ENCODE results near the gene FAM149A. TPM values are rescaled to one million over a fixed set of nuclear protein-coding genes. Genes with fewer than 3 reads are reported as not detected.

FAM149A gene
- total RNA-seq, 1 experiment from 2014 or later, result 6.6 TPM

GRCh38 chr4:186082221-186082620, 22.3 kb upstream of the FAM149A start:
- no TSS peak for BruUV-seq (replicated peaks)
- intact Hi-C loops (cut with micrococcal nuclease; ENCODE audit: unreplicated experiment), result loop anchor here (2.0 kb wide), 1 partner anchor 23 kb away; the partner anchor contains the start of gene FAM149A
- H3K27ac Mint-ChIP-seq (ENCODE audit: unreplicated experiment), result no peak overlapping the region
- H3K27me3 ChIP-seq (replicated peaks; ENCODE audit: control insufficient read depth, insufficient read depth, low read length), result no peaks in the 10 kb centered on the region
- H3K4me1 Mint-ChIP-seq (ENCODE audit: low read depth, unreplicated experiment), result peaks cover 16% of the 10 kb centered on the region
- H3K4me1 ChIP-seq, result peaks cover 6% of the 10 kb centered on the region; the same call in 1 of the 2 replicates
- TF ChIP-seq, protein P1, sequence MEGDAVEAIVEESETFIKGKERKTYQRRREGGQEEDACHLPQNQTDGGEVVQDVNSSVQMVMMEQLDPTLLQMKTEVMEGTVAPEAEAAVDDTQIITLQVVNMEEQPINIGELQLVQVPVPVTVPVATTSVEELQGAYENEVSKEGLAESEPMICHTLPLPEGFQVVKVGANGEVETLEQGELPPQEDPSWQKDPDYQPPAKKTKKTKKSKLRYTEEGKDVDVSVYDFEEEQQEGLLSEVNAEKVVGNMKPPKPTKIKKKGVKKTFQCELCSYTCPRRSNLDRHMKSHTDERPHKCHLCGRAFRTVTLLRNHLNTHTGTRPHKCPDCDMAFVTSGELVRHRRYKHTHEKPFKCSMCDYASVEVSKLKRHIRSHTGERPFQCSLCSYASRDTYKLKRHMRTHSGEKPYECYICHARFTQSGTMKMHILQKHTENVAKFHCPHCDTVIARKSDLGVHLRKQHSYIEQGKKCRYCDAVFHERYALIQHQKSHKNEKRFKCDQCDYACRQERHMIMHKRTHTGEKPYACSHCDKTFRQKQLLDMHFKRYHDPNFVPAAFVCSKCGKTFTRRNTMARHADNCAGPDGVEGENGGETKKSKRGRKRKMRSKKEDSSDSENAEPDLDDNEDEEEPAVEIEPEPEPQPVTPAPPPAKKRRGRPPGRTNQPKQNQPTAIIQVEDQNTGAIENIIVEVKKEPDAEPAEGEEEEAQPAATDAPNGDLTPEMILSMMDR (IDR thresholded peaks at IDR 0.05; ENCODE audit: insufficient read depth in 1 of 2, low read depth in 1 of 2, low read length in 1 of 2, severe bottlenecking in 1 of 2, unreplicated experiment in 1 of 2), result no peak
- no peak for DNase-seq
- H3K9me3 ChIP-seq, result no peaks in the 10 kb centered on the region
- no peaks in the 10 kb centered on the region for H3K27me3 Mint-ChIP-seq (ENCODE audit: insufficient read depth, unreplicated experiment)
- ChIA-PET POLR2A (no interaction called here), CTCF (interaction anchor here (0.7 kb wide), 1 partner anchor 55 kb away, joined by 13 read pairs; no protein-coding TSS in a partner anchor)
- no peak overlapping the region for H3K4me3 ChIP-seq (ENCODE audit: low read depth, low read length)
- H3K36me3 Mint-ChIP-seq (ENCODE audit: insufficient read depth, unreplicated experiment), result no peaks in the 10 kb centered on the region
- no peaks in the 10 kb centered on the region for H3K36me3 ChIP-seq (ENCODE audit: control insufficient read depth, insufficient read depth, low read length)
- no peak overlapping the region for H3K4me3 Mint-ChIP-seq (ENCODE audit: unreplicated experiment)
- H3K9me3 Mint-ChIP-seq (ENCODE audit: unreplicated experiment), result no peaks in the 10 kb centered on the region

DNA sequence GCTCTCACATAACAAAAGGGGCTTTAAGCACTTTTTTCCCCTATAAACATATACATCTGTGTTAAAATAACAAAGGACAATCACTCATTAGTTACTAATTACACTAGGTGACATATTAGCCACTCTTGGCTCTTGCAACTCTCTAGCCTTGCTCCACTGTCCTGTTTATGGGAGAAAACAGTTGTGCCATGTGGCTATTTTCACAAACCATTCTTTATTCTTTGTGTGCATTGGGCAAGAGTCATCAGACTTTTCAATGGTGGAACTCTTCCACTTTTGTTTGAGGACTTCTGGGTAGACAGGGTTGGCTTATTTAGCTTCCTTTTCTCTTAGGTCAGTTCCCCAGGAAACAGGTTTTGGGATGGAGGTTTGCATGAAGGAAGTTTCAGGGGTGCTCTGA, 16.0 kb upstream of the FAM149A start:
- no TSS peak for BruUV-seq (replicated peaks)
- CTCF ChIA-PET, result no interaction called here

DNA sequence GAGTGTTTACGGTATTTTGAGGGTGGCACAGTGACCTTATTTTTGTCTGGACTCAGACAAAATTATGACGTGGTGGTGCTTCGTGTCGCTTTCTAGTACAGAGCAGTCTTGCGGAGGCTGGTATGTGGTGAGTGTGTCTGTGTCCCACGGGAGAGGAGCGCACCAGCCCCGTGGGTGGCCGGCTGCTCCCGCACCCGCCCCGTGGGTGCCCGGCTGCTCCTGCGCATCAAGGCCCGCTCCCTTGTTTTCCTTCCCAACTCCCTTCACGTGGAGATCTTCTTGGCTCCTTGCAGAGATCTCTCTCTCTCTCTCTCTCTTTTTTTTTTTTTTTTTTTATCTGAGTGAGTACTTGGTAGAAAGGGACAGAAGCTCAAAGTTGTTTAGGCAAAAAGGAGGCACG, 12.2 kb upstream of the FAM149A start:
- TF ChIP-seq, protein P1 (IDR thresholded peaks at IDR 0.05; ENCODE audit: insufficient read depth in 1 of 2, low read depth in 1 of 2, low read length in 1 of 2, severe bottlenecking in 1 of 2, unreplicated experiment in 1 of 2), result no peak
- H3K27ac Mint-ChIP-seq (ENCODE audit: unreplicated experiment), result no peak overlapping the region
- intact Hi-C loops (cut with micrococcal nuclease; ENCODE audit: unreplicated experiment), result no loop called here
- no peaks in the 10 kb centered on the region for H3K36me3 ChIP-seq (ENCODE audit: control insufficient read depth, insufficient read depth, low read length)
- H3K9me3 ChIP-seq, result peaks cover 10% of the 10 kb centered on the region; the same call in 1 of the 2 replicates
- no peak overlapping the region for H3K4me3 Mint-ChIP-seq (ENCODE audit: unreplicated experiment)
- ChIA-PET CTCF (interaction anchor here (0.8 kb wide), 1 partner anchor 12 kb away, joined by 6 read pairs; the partner anchor contains the start of gene FAM149A), POLR2A (no interaction called here)
- DNase-seq, result no peak
- H3K4me1 ChIP-seq, result no peaks in the 10 kb centered on the region
- no peaks in the 10 kb centered on the region for H3K4me1 Mint-ChIP-seq (ENCODE audit: low read depth, unreplicated experiment)
- no peak overlapping the region for H3K4me3 ChIP-seq (ENCODE audit: low read depth, low read length)
- no peaks in the 10 kb centered on the region for H3K9me3 Mint-ChIP-seq (ENCODE audit: unreplicated experiment)
- H3K36me3 Mint-ChIP-seq (ENCODE audit: insufficient read depth, unreplicated experiment), result no peaks in the 10 kb centered on the region
- BruUV-seq (replicated peaks), result no TSS peak
- peaks cover 5% of the 10 kb centered on the region for H3K27me3 Mint-ChIP-seq (ENCODE audit: insufficient read depth, unreplicated experiment)
- H3K27me3 ChIP-seq (replicated peaks; ENCODE audit: control insufficient read depth, insufficient read depth, low read length), result no peaks in the 10 kb centered on the region

More for the DNA sequence above, 16.0 kb upstream of the FAM149A start:
- Mint-ChIP-seq H3K9me3 (ENCODE audit: unreplicated experiment) (no peaks in the 10 kb centered on the region), H3K27ac (ENCODE audit: unreplicated experiment) (no peak overlapping the region), H3K4me1 (ENCODE audit: low read depth, unreplicated experiment) (no peaks in the 10 kb centered on the region), H3K27me3 (ENCODE audit: insufficient read depth, unreplicated experiment) (no peaks in the 10 kb centered on the region), H3K36me3 (ENCODE audit: insufficient read depth, unreplicated experiment) (no peaks in the 10 kb centered on the region), H3K4me3 (ENCODE audit: unreplicated experiment) (no peak overlapping the region)
- H3K4me1 ChIP-seq, result no peaks in the 10 kb centered on the region
- POLR2A ChIA-PET, result no interaction called here
- no peak for DNase-seq
- no peak overlapping the region for H3K4me3 ChIP-seq (ENCODE audit: low read depth, low read length)
- peaks cover 10% of the 10 kb centered on the region; the same call in 1 of the 2 replicates for H3K9me3 ChIP-seq
- TF ChIP-seq, protein P1 (IDR thresholded peaks at IDR 0.05; ENCODE audit: insufficient read depth in 1 of 2, low read depth in 1 of 2, low read length in 1 of 2, severe bottlenecking in 1 of 2, unreplicated experiment in 1 of 2), result no peak
- no peaks in the 10 kb centered on the region for H3K27me3 ChIP-seq (replicated peaks; ENCODE audit: control insufficient read depth, insufficient read depth, low read length)
- intact Hi-C loops (cut with micrococcal nuclease; ENCODE audit: unreplicated experiment), result no loop called here
- H3K36me3 ChIP-seq (ENCODE audit: control insufficient read depth, insufficient read depth, low read length), result no peaks in the 10 kb centered on the region
